Urinary bladder (tissue), 4 donors: ENCODE results near the gene MRPL27. TPM values are rescaled to one million over a fixed set of nuclear protein-coding genes. Genes with fewer than 3 reads are reported as not detected.
"Not testable (repeated sequence)": the region's sequence is repeated elsewhere in the genome, so short reads cannot be mapped to it uniquely, and the experiment has no call there.

Experiments used
- DNase-seq: peaks from one replicate; pipeline ENCODE4 v3.0.0-alpha.2; 2015; ENCODE audit errors: extremely low spot score
- H3K27ac ChIP-seq: one replicate; pipeline ENCODE4 v1.5.1; 2013; ENCODE audit warnings: low read depth, mild to moderate bottlenecking, moderate library complexity
- H3K36me3 ChIP-seq: one replicate; pipeline ENCODE4 v1.6.1; 2013; ENCODE audit warnings: mild to moderate bottlenecking, moderate library complexity; ENCODE audit not compliant: insufficient read depth
- H3K4me1 ChIP-seq: one replicate; pipeline ENCODE4 v1.6.1; 2013; ENCODE audit warnings: mild to moderate bottlenecking, moderate library complexity; ENCODE audit not compliant: insufficient read depth
- H3K4me3 ChIP-seq: one replicate; pipeline ENCODE4 v1.5.1; 2013; ENCODE audit warnings: low read depth, low read length
- WGBS: extraction: QIAGEN DNeasy Blood & Tissue Kit; methylation state at CpG from one replicate; pipeline ENCODE4 v1.1.7; 2013; 5-methylcytosine and 5-hydroxymethylcytosine counted together
- polyA plus RNA-seq: library from polyadenylated mRNA; stranded (reverse); fragments of 200-250 nt; gene quantifications from one replicate; pipeline ENCODE4 v1.2.3, GENCODE V29; 2013
- total RNA-seq: library from RNA; depleted of rRNA; stranded (reverse); fragments of >200 nt; gene quantifications from one replicate; pipeline ENCODE4 v1.2.3, GENCODE V29; 2014
- donor health status: healthy with polysubstance abuse.
- donor health status: healthy.

The MRPL27 gene
- 38.6 TPM for total RNA-seq
- 99.6 TPM for polyA plus RNA-seq

- WGBS: under 1% methylated on average over 42 of the region's 42 CpGs
- peak within 1 kb of the TSS; percentile 58 for H3K4me3 ChIP-seq
- peak within 1 kb of the TSS; percentile 93 for H3K27ac ChIP-seq
- H3K4me1 ChIP-seq: peaks cover 3% of the 10 kb centered on the region
- DNase-seq: peak; percentile 88
- no peaks in the 10 kb centered on the region for H3K36me3 ChIP-seq
These were observed at the start of gene MRPL27, which contains the start of gene EME1 for GRCh38 chr17:50372758-50373556. Gene MRPL27 (minus strand): TSS chr17:50373184. CDS start chr17:50373170, 14 bp downstream. Gene EME1 (plus strand): TSS chr17:50373229. CDS start chr17:50375209, 1,980 bp downstream.

GRCh38 chr17:50422738-50423137, 49.8 kb upstream of the MRPL27 start:
- DNase-seq: no peak
- Histone ChIP-seq H3K36me3 (no peaks in the 10 kb centered on the region), H3K4me1 (no peaks in the 10 kb centered on the region), H3K27ac (no peak overlapping the region), H3K4me3 (no peak overlapping the region)
- WGBS: 94% methylated on average over 2 of the region's 2 CpGs

- no peaks in the 10 kb centered on the region for H3K4me1 ChIP-seq
- no peak overlapping the region for H3K27ac ChIP-seq
- no peak for DNase-seq
- WGBS: 48% methylated on average over 3 of the region's 3 CpGs
- H3K4me3 ChIP-seq: no peak overlapping the region
- no peaks in the 10 kb centered on the region for H3K36me3 ChIP-seq
These were observed 48.5 kb upstream of the MRPL27 start for GRCh38 chr17:50421308-50422051.

- WGBS: 93% methylated on average over 6 of the region's 6 CpGs
- no peak overlapping the region for H3K4me3 ChIP-seq
- no peak overlapping the region for H3K27ac ChIP-seq
- DNase-seq: no peak
- H3K36me3 ChIP-seq: no peaks in the 10 kb centered on the region
- no peaks in the 10 kb centered on the region for H3K4me1 ChIP-seq
These were observed 47.6 kb upstream of the MRPL27 start for GRCh38 chr17:50420419-50421112.

- not testable (repeated sequence) for H3K27ac ChIP-seq, H3K4me3 ChIP-seq, H3K4me1 ChIP-seq, DNase-seq, H3K36me3 ChIP-seq
- 97% methylated on average over 10 of the region's 10 CpGs for WGBS
These were observed 46.6 kb upstream of the MRPL27 start for GRCh38 chr17:50419577-50419976.

- DNase-seq: no peak
- H3K27ac ChIP-seq: no peak overlapping the region
- no peaks in the 10 kb centered on the region for H3K36me3 ChIP-seq
- WGBS: 61% methylated on average over 3 of the region's 3 CpGs
- no peak overlapping the region for H3K4me3 ChIP-seq
- no peaks in the 10 kb centered on the region for H3K4me1 ChIP-seq
These were observed 41.8 kb upstream of the MRPL27 start for GRCh38 chr17:50414808-50415207.

- no peak overlapping the region for H3K27ac ChIP-seq
- H3K4me3 ChIP-seq: no peak overlapping the region
- no peaks in the 10 kb centered on the region for H3K4me1 ChIP-seq
- DNase-seq: no peak
- WGBS: 84% methylated on average over 4 of the region's 4 CpGs
- H3K36me3 ChIP-seq: no peaks in the 10 kb centered on the region
These were observed 39.3 kb upstream of the MRPL27 start for GRCh38 chr17:50412188-50412732.

GRCh38 chr17:50407921-50408320, 34.9 kb upstream of the MRPL27 start:
- Histone ChIP-seq H3K36me3 (no peaks in the 10 kb centered on the region), H3K4me3 (no peak overlapping the region), H3K4me1 (no peaks in the 10 kb centered on the region), H3K27ac (no peak overlapping the region)
- DNase-seq: no peak
- WGBS: 63% methylated on average over 4 of the region's 4 CpGs

- Histone ChIP-seq H3K4me3 (no peak overlapping the region), H3K27ac (no peak overlapping the region), H3K36me3 (no peaks in the 10 kb centered on the region), H3K4me1 (no peaks in the 10 kb centered on the region)
- 73% methylated on average over 5 of the region's 5 CpGs for WGBS
- DNase-seq: no peak
These were observed 33.6 kb upstream of the MRPL27 start for GRCh38 chr17:50406578-50406977.

GRCh38 chr17:50405351-50405750, 32.4 kb upstream of the MRPL27 start:
- DNase-seq, H3K27ac ChIP-seq, H3K4me3 ChIP-seq, H3K36me3 ChIP-seq, H3K4me1 ChIP-seq: not testable (repeated sequence)
- WGBS: 80% methylated on average over 4 of the region's 4 CpGs

GRCh38 chr17:50399591-50399990, 26.6 kb upstream of the MRPL27 start:
- H3K36me3 ChIP-seq, DNase-seq, H3K4me3 ChIP-seq, H3K4me1 ChIP-seq, H3K27ac ChIP-seq: not testable (repeated sequence)
- WGBS: 90% methylated on average over 8 of the region's 8 CpGs

- H3K27ac ChIP-seq, H3K4me3 ChIP-seq, H3K4me1 ChIP-seq, DNase-seq, H3K36me3 ChIP-seq: not testable (repeated sequence)
- 96% methylated on average over 3 of the region's 3 CpGs for WGBS
These were observed 25.7 kb upstream of the MRPL27 start for GRCh38 chr17:50398672-50399071.

- DNase-seq: no peak
- Histone ChIP-seq H3K4me1 (no peaks in the 10 kb centered on the region), H3K36me3 (peaks cover 7% of the 10 kb centered on the region), H3K4me3 (no peak overlapping the region), H3K27ac (no peak overlapping the region)
- WGBS: 54% methylated on average over 9 of the region's 9 CpGs
These were observed 24.9 kb upstream of the MRPL27 start for GRCh38 chr17:50397919-50398285.
